Mucosa of descending colon (tissue), 3 donors: ENCODE data around the gene ST8SIA2. TPM values are rescaled to one million over a fixed set of nuclear protein-coding genes. Genes with fewer than 3 reads are reported as not detected.
"Not testable (repeated sequence)": the region's sequence is repeated elsewhere in the genome, so short reads cannot be mapped to it uniquely, and the experiment has no call there.

Experiments used
- ATAC-seq: fragments of 200-7000 bp; cut with Tn5 transposase; one replicate; pipeline ENCODE4 v1.9.1; 2020; ENCODE audit warnings: mild to moderate bottlenecking, moderate library complexity
- DNase-seq, 3 donors: peaks; one replicate each; pipeline ENCODE4 v3.0.0-alpha.2; 2020
- H3K36me3 ChIP-seq: fragments of 200-600 bp; one replicate; pipeline ENCODE4 v1.8.0; 2021; ENCODE audit warnings: low read depth, mild to moderate bottlenecking
- H3K4me1 ChIP-seq: fragments of 200-600 bp; one replicate; pipeline ENCODE4 v1.8.0; 2021; ENCODE audit warnings: low read depth, mild to moderate bottlenecking
- H3K4me3 ChIP-seq: fragments of 200-600 bp; one replicate; pipeline ENCODE4 v1.8.0; 2021; ENCODE audit warnings: mild to moderate bottlenecking
- H3K9me3 ChIP-seq: fragments of 200-600 bp; one replicate; pipeline ENCODE4 v1.8.0; 2021; ENCODE audit warnings: mild to moderate bottlenecking
- intact Hi-C, 2 donors: fragments of 100-400 bp; cut with DNase I in 1 of 2; cut with micrococcal nuclease in 1 of 2; formaldehyde crosslinking; loops; one replicate each; pipeline versions ENCODE4 v1.11.0 to v1.11.1; 2022; cut with DNase I, micrococcal nuclease
- total RNA-seq, 3 donors: library from RNA; stranded (reverse); fragmentation: NEBNext Ultra II Directional in 2 of 3; extraction: Animal tissue kit (Norgen Biotek cat#: 25700) in 2 of 3; gene quantifications; one replicate each; pipeline versions ENCODE4 v1.2.1 to v1.2.4, GENCODE V29; 2021 to 2023
- TF ChIP-seq, protein P1 (sequence below): fragments of 200-600 bp; IDR thresholded peaks from one replicate; pipeline ENCODE4 v1.8.0; 2022; ENCODE audit warnings: antibody characterized with exemption, mild to moderate bottlenecking
- donor health status: DM: no; HTN: no; CAD: no; lungs with moderate emphysema.
- donor health status: DM: no; HTN: no; CAD: no.
- donor health status: DM: no; HTN: yes; CAD: no.

The ST8SIA2 gene
- total RNA-seq, 3 donors from 2014 or later = 0.29 to 0.44 (median 0.43) TPM

DNA sequence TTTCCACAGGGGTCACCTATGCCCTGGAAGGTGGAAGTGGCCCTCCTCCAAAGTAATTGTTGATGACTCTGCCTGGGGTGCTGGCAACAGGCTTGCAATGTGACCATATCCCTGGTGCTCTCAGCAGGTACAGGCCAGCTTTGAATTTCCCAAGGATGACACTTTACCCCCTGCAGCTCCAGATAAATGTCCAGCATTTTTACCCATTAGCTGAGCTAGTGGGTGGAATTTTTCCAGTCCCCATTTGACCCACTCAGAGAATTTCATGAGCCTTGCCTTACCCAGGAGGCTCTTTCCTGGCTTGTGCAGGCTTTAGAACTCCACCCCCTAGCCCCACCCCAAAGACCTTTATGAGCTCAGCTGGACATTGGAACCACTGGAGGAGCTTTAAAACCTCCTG lies 77.6 kb downstream of the ST8SIA2 start:
- H3K4me3 ChIP-seq = no peak overlapping the region
- H3K4me1 ChIP-seq = no peaks in the 10 kb centered on the region
- ATAC-seq (no peak), DNase-seq (peak in 1 of 3 donors; percentile 8)
- intact Hi-C loops = no loop called here
- H3K36me3 ChIP-seq = no peaks in the 10 kb centered on the region
- TF ChIP-seq, protein P1, sequence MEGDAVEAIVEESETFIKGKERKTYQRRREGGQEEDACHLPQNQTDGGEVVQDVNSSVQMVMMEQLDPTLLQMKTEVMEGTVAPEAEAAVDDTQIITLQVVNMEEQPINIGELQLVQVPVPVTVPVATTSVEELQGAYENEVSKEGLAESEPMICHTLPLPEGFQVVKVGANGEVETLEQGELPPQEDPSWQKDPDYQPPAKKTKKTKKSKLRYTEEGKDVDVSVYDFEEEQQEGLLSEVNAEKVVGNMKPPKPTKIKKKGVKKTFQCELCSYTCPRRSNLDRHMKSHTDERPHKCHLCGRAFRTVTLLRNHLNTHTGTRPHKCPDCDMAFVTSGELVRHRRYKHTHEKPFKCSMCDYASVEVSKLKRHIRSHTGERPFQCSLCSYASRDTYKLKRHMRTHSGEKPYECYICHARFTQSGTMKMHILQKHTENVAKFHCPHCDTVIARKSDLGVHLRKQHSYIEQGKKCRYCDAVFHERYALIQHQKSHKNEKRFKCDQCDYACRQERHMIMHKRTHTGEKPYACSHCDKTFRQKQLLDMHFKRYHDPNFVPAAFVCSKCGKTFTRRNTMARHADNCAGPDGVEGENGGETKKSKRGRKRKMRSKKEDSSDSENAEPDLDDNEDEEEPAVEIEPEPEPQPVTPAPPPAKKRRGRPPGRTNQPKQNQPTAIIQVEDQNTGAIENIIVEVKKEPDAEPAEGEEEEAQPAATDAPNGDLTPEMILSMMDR = no peak
- H3K9me3 ChIP-seq = no peaks in the 10 kb centered on the region

DNA sequence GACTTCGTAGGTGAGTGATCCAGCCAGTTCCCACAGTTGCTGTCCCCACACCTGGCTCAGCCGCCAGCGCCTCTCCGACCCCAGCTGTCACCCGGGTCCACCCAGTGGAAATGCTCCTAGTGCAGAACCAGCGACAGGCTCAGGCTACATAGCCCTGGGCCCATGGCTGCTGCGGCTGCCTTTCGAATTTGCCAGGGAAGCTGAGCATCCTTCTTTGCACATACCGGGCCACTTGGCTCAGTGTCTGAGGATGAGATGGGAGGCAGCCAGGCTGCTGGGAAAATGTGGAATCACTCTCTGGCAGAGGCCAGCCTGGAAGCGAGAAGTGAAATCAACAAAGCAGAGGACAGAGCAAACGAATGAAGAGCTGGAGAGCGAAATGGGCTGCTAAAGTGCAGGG lies 80.1 kb downstream of the ST8SIA2 start:
- Histone ChIP-seq H3K4me3 (no peak overlapping the region), H3K9me3 (no peaks in the 10 kb centered on the region), H3K4me1 (no peaks in the 10 kb centered on the region), H3K36me3 (no peaks in the 10 kb centered on the region)
- ATAC-seq (no peak), DNase-seq (no peak)
- intact Hi-C loops = no loop called here
- TF ChIP-seq, protein P1 = no peak

DNA sequence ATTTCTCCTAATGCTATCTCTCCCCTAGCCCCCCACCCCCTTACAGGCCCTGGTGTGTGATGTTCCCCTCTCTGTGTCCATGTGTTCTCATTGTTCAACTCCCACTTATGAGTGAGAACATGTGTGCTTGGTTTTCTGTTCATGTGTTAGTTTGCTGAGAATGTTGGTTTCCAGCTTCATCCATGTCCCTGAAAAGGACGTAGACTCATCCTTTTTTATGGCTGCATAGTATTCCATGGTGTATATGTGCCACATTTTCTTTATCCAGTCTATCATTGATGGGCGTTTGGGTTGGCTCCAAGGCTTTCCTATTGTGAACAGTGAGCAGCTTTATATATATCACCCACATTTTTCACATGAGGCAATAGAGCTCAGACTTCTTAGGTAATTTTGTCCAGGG lies 86.0 kb downstream of the ST8SIA2 start:
- intact Hi-C loops, ATAC-seq: not testable (repeated sequence)

GRCh38 chr15:92480361-92480760 lies 86.7 kb downstream of the ST8SIA2 start:
- Histone ChIP-seq H3K9me3 (no peaks in the 10 kb centered on the region), H3K36me3 (no peaks in the 10 kb centered on the region), H3K4me1 (no peaks in the 10 kb centered on the region), H3K4me3 (no peak overlapping the region)
- ATAC-seq = no peak
- TF ChIP-seq, protein P1 = no peak
- intact Hi-C loops = no loop called here
- DNase-seq = no peak

More for the DNA sequence above, 86.0 kb downstream of the ST8SIA2 start:
- H3K4me1 ChIP-seq, DNase-seq, H3K4me3 ChIP-seq, H3K9me3 ChIP-seq, H3K36me3 ChIP-seq: not testable (repeated sequence)

- ATAC-seq = no peak
- TF ChIP-seq, protein P1 = no peak
- DNase-seq = no peak
- H3K4me3 ChIP-seq = no peak overlapping the region
- no peaks in the 10 kb centered on the region for H3K4me1 ChIP-seq
- H3K36me3 ChIP-seq = no peaks in the 10 kb centered on the region
- intact Hi-C loops = no loop called here
- H3K9me3 ChIP-seq = no peaks in the 10 kb centered on the region
Measured at GRCh38 chr15:92485441-92485840, 91.8 kb downstream of the ST8SIA2 start.

DNA sequence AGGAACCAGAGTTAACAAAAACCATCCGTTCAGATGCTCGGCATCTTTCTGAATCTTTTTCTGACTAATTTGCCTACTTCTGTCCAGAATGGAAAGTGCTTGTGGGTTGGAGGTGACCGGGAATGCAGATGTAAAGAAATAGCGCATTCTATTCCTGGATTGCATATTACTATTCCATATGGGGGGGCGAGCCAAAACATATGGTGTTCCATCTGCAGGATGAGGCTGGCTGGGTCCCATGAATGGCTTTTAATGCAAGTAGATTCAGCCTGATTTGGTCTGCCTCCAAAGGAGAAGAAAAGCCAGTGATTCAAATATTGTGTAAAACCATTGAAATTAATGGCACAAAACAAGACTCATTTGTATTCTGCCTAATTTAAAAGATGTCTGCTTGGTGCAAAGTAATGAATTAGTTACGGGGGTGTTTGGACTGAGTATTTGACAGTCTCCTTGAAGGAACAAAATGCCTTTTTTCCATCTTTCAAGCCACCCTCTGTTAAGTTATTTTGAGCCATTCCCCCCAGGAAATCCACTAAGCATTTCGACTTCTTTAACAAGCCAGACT lies 99.0 kb downstream of the ST8SIA2 start:
- TF ChIP-seq, protein P1 = no peak
- DNase-seq (no peak), ATAC-seq (no peak)
- no peaks in the 10 kb centered on the region for H3K4me1 ChIP-seq
- H3K36me3 ChIP-seq = no peaks in the 10 kb centered on the region
- intact Hi-C loops = no loop called here
- no peak overlapping the region for H3K4me3 ChIP-seq
- no peaks in the 10 kb centered on the region for H3K9me3 ChIP-seq
